OCI-LY1 (cell line): ENCODE results near the gene HMOX1.

Experiments used
- CTCF ChIP-seq: fragments of 200-600 bp; sonication (generic), shearing (Covaris generic); IDR thresholded peaks from 2 replicates; pipeline ENCODE4 v1.5.1; 2017; ENCODE audit warnings: mild to moderate bottlenecking, antibody characterized with exemption, low read length, moderate library complexity, mixed read lengths
- EZH2 ChIP-seq: fragments of 200-600 bp; sonication (generic), shearing (Covaris generic); IDR thresholded peaks from 2 replicates; pipeline ENCODE4 v1.8.0; 2017; ENCODE audit warnings: borderline replicate concordance, mixed run types, mild to moderate bottlenecking, antibody characterized with exemption, low read length, moderate library complexity, mixed read lengths

GRCh38 chr22:35383679-35384071 lies 2.8 kb downstream of the HMOX1 start:
- TF ChIP-seq CTCF (no peak), EZH2 (no peak)
